MCF 10A (cell line): ENCODE measurements around the gene TNFAIP1. TPM values are rescaled to one million over a fixed set of nuclear protein-coding genes. Genes with fewer than 3 reads are reported as not detected.

Experiments used
- BruUV-seq: library from RNA; stranded (reverse); fragments of 400-500 nt; replicated peaks from 2 replicates; lab custom pipeline; 2021; lab: Mats Ljungman, UMichigan
- CTCF ChIA-PET: fragments of 300-600 bp; sonication (Branson Sonifier 250); formaldehyde crosslinking; extraction: SDS; loops from one replicate; lab custom pipeline; 2021; ENCODE audit warnings: antibody characterized with exemption, inconsistent platforms; lab: Yijun Ruan, JAX
- POLR2A ChIA-PET: fragments of 300-600, 350-650 bp; sonication (Branson Sonifier 250); formaldehyde crosslinking; extraction: SDS; loops from one replicate; lab custom pipeline; 2020; ENCODE audit warnings: antibody characterized with exemption, inconsistent platforms; lab: Yijun Ruan, JAX
- DNase-seq: peaks from one replicate; pipeline ENCODE4 v3.0.0-alpha.2; 2018; ENCODE audit not compliant: unreplicated experiment
- H3K27ac Mint-ChIP-seq: one replicate; pipeline ENCODE4 v1.8.0; 2022; ENCODE audit warnings: mild to moderate bottlenecking, low read depth, mixed read lengths; ENCODE audit not compliant: unreplicated experiment
- H3K27me3 Mint-ChIP-seq: one replicate; pipeline ENCODE4 v1.8.0; 2022; ENCODE audit warnings: mixed read lengths; ENCODE audit not compliant: insufficient read depth, unreplicated experiment
- H3K36me3 Mint-ChIP-seq: one replicate; pipeline ENCODE4 v1.8.0; 2022; ENCODE audit warnings: mild to moderate bottlenecking, moderate library complexity, mixed read lengths; ENCODE audit not compliant: insufficient read depth, unreplicated experiment
- H3K4me1 Mint-ChIP-seq: one replicate; pipeline ENCODE4 v1.8.0; 2022; ENCODE audit warnings: mixed read lengths; ENCODE audit not compliant: insufficient read depth, unreplicated experiment
- H3K4me3 Mint-ChIP-seq: one replicate; pipeline ENCODE4 v1.8.0; 2022; ENCODE audit warnings: mild to moderate bottlenecking, moderate library complexity, mixed read lengths; ENCODE audit not compliant: unreplicated experiment
- H3K9me3 Mint-ChIP-seq: one replicate; pipeline ENCODE4 v1.8.0; 2022; ENCODE audit warnings: mixed read lengths; ENCODE audit not compliant: unreplicated experiment
- CTCF ChIP-seq: fragments of 200-600 bp; IDR thresholded peaks from one replicate; pipeline ENCODE4 v1.8.0; 2022; ENCODE audit warnings: antibody characterized with exemption, mild to moderate bottlenecking; ENCODE audit not compliant: unreplicated experiment
- intact Hi-C: fragments of 100-400 bp; cut with micrococcal nuclease; formaldehyde crosslinking; loops from 2 replicates; pipeline ENCODE4 v1.14.1; 2022
- total RNA-seq: library from RNA; stranded (reverse); gene quantifications from 2 replicates; pipeline ENCODE4 v1.2.3, GENCODE V29; 2022

The TNFAIP1 gene
- total RNA-seq, 1 experiment from 2014 or later, result 65.0 TPM

DNA sequence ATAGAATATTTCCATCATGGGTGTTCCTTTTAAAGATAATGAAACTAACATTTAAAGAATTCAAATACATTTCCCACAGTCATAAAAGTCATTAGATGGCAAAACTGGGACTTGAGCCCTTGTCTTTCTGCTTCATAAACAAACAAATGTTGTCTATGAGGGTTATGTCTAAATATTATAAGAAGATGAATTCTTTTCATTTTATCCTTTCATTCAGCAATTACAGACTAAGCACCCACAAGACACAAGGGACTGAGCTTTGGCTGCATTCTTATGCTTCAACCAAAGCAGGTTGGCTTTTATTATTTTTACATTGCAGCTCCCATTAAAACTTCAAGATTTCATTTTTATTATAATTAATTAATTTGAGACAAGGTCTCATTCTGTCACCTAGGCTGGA, 50.8 kb downstream of the TNFAIP1 start:
- POLR2A ChIA-PET, result interaction anchor here (0.7 to 2.7 kb wide), 2 partner anchors 9 to 308 kb away, joined by 3 to 16 read pairs; no protein-coding TSS in a partner anchor
- no peaks in the 10 kb centered on the region for H3K9me3 Mint-ChIP-seq
- H3K27me3 Mint-ChIP-seq, result no peaks in the 10 kb centered on the region
- intact Hi-C loops, result no loop called here
- no peak overlapping the region for H3K4me3 Mint-ChIP-seq
- no TSS peak for BruUV-seq
- no peaks in the 10 kb centered on the region for H3K4me1 Mint-ChIP-seq
- no peak for DNase-seq
- H3K27ac Mint-ChIP-seq, result no peak overlapping the region
- TF ChIP-seq CTCF, result no peak
- peaks cover 19% of the 10 kb centered on the region for H3K36me3 Mint-ChIP-seq
- CTCF ChIA-PET, result interaction anchor here (0.6 to 1.3 kb wide), 3 partner anchors 22 to 109 kb away, joined by 3 to 5 read pairs (median 3); no protein-coding TSS in a partner anchor

DNA sequence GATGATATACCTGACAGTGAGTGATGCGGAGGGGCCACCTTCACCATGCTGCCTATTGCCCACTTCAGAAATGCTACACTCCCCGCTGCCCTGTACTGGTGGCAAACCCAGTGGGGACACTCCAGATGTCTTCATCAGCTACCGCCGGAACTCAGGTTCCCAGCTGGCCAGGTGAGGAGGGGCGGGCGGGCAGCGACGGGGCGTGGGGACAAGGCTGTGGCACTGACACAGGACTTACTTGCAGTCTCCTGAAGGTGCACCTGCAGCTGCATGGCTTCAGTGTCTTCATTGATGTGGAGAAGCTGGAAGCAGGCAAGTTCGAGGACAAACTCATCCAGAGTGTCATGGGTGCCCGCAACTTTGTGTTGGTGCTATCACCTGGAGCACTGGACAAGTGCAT, 52.5 kb downstream of the TNFAIP1 start:
- Mint-ChIP-seq H3K27me3 (no peaks in the 10 kb centered on the region), H3K4me3 (no peak overlapping the region), H3K36me3 (peaks cover 13% of the 10 kb centered on the region), H3K9me3 (no peaks in the 10 kb centered on the region), H3K27ac (no peak overlapping the region), H3K4me1 (no peaks in the 10 kb centered on the region)
- POLR2A ChIA-PET, result interaction anchor here (0.5 to 1.4 kb wide), 2 partner anchors 17 to 63 kb away, joined by 3 to 4 read pairs; no protein-coding TSS in a partner anchor
- no peak for TF ChIP-seq CTCF
- CTCF ChIA-PET, result interaction anchor here (0.6 kb wide), 1 partner anchor 156 kb away, joined by 3 read pairs; no protein-coding TSS in a partner anchor
- DNase-seq, result no peak
- intact Hi-C loops, result no loop called here
- no TSS peak for BruUV-seq

DNA sequence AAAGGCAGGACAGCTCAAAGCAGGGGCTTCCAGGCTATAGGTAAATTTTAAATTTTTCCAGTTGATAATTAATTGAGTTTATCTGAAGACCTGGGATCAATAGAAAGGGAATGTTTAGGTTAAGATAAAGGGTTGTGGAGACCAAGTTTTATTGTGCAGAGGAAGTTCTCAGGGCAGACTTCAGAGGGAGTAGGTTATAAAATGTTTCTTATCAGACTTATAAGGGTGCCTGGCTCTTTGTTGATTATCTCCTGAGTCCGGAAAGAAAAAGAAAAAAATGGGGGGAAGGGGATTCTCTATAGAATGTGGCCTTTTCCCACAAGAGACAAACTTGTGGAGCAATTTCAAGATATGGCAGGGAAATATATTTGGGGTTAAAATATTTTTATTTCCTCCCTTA, 54.6 kb downstream of the TNFAIP1 start:
- H3K4me1 Mint-ChIP-seq, result peaks cover 12% of the 10 kb centered on the region
- H3K36me3 Mint-ChIP-seq, result peaks cover 9% of the 10 kb centered on the region

GRCh38 chr17:28390563-28390962, 55.0 kb downstream of the TNFAIP1 start:
- no peaks in the 10 kb centered on the region for H3K27me3 Mint-ChIP-seq
- DNase-seq, result no peak
- ChIA-PET CTCF (interaction anchor here (0.7 to 1.4 kb wide), 2 partner anchors 26 to 45 kb away, joined by 3 to 12 read pairs; no protein-coding TSS in a partner anchor), POLR2A (interaction anchor here (1.9 kb wide), 1 partner anchor 10 kb away, joined by 8 read pairs; no protein-coding TSS in a partner anchor)
- no peak overlapping the region for H3K27ac Mint-ChIP-seq
- no TSS peak for BruUV-seq
- intact Hi-C loops, result no loop called here
- peaks cover 12% of the 10 kb centered on the region for H3K4me1 Mint-ChIP-seq
- no peak for TF ChIP-seq CTCF
- H3K36me3 Mint-ChIP-seq, result peaks cover 12% of the 10 kb centered on the region
- H3K4me3 Mint-ChIP-seq, result no peak overlapping the region
- H3K9me3 Mint-ChIP-seq, result no peaks in the 10 kb centered on the region

More for the DNA sequence above, 54.6 kb downstream of the TNFAIP1 start:
- intact Hi-C loops, result no loop called here
- POLR2A ChIA-PET, result no interaction called here
- TF ChIP-seq CTCF, result no peak
- Mint-ChIP-seq H3K27me3 (no peaks in the 10 kb centered on the region), H3K27ac (no peak overlapping the region), H3K4me3 (no peak overlapping the region), H3K9me3 (no peaks in the 10 kb centered on the region)
- DNase-seq, result no peak
- CTCF ChIA-PET, result no interaction called here
- BruUV-seq, result no TSS peak
